ENCODE results near the gene CCDC27. TPM values are rescaled to one million over a fixed set of nuclear protein-coding genes. Genes with fewer than 3 reads are reported as not detected.

The CCDC27 gene
- total RNA-seq, 1 donor from 2014 or later = 0.08 TPM

DNA sequence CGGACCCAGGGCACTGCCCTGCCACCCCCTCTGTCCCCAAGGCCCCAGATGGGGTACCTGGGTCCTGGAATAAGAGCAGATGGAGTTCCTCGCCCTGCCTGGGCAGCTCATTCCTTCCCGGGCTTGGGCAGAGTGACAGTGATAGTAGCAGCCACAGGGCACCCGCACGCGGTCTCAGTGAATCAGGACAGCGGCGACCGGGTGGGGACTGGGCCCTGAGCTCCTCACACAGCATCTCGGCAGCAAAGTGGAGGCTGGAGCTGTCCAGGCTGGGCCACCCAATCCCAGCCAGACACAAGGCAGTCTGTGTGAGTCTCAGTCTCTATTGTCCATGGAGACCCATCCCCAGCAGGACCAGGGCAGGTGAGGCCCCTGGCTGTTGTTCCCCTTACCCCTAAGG lies 37.4 kb upstream of the CCDC27 start:
- no peaks in the 10 kb centered on the region for H3K9me3 ChIP-seq (replicated peaks)
- no peak for TF ChIP-seq CTCF (IDR thresholded peaks at IDR 0.05; ENCODE audit: borderline replicate concordance)
- H3K36me3 ChIP-seq = no peaks in the 10 kb centered on the region
- H3K4me1 ChIP-seq = peaks cover 45% of the 10 kb centered on the region
- DNase-seq = no peak
- peak overlapping the region; percentile 33 for H3K27ac ChIP-seq (replicated peaks)
- intact Hi-C loops (cut with micrococcal nuclease) = no loop called here
- H3K4me3 ChIP-seq = no peak overlapping the region
- H3K27me3 ChIP-seq (ENCODE audit: low read depth) = peaks cover 62% of the 10 kb centered on the region

DNA sequence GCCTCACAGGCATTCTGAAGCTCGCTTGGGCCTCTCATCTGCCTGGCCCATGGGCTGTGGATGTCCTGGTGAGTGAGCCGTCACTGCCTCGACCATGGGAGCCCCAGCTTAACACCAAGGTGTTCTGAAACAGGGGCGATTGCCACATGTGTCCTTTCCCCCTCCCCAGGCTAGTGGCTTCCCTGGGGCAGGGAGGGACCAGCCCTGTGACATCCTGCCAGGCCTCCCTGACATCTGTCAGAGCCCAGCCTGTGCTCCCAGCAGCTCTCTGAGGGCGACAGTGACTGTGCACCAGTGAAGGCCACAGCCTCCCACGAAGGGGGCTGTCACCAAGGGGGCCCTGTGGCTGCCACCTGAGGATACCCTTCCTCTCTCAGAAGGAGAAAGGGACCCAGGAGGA lies 35.9 kb upstream of the CCDC27 start:
- Histone ChIP-seq H3K4me3 (no peak overlapping the region), H3K27me3 (ENCODE audit: low read depth) (peaks cover 47% of the 10 kb centered on the region), H3K36me3 (no peaks in the 10 kb centered on the region), H3K27ac (replicated peaks) (no peak overlapping the region), H3K4me1 (peaks cover 54% of the 10 kb centered on the region), H3K9me3 (replicated peaks) (no peaks in the 10 kb centered on the region)
- intact Hi-C loops (cut with micrococcal nuclease) = no loop called here
- DNase-seq = no peak
- TF ChIP-seq CTCF (IDR thresholded peaks at IDR 0.05; ENCODE audit: borderline replicate concordance) = no peak

DNA sequence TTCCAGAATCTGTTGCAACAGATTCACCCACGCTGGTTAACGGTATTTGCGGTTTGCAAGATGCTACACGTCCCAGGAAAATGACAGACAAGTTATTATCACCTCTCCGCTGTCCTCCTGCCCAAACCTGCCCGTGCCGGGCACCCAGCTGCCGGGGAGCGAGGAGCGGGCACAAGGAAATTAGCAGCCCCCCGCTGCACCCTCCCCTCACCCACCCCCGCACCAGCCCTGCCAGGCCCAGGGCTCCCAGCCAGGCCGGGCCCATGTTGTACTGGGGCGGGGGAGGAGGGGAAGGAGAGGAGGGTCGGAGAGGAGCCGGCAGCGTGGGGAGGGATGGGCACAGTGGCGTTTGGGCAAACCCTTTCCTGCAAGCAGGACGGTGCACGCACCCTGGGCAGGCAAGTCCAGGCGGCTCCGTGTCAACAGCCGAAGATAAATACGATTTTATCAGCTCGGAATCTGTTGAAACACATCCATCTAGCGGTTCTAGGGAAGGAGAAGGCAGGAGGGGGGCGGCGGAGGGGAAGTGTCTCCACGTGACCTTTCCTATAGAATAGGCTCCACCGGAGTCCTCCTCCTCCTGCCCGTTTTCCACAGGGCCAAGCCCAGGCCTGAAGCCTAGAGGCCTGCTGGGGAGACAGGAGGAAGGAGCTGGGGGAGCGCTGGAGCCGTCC lies 35.1 kb upstream of the CCDC27 start:
- no peak for DNase-seq
- H3K27me3 ChIP-seq (ENCODE audit: low read depth) = peaks cover 39% of the 10 kb centered on the region
- no peaks in the 10 kb centered on the region for H3K9me3 ChIP-seq (replicated peaks)
- TF ChIP-seq CTCF (IDR thresholded peaks at IDR 0.05; ENCODE audit: borderline replicate concordance) = no peak
- no peaks in the 10 kb centered on the region for H3K36me3 ChIP-seq
- H3K27ac ChIP-seq (replicated peaks) = no peak overlapping the region
- peaks cover 54% of the 10 kb centered on the region for H3K4me1 ChIP-seq
- no peak overlapping the region for H3K4me3 ChIP-seq
- intact Hi-C loops (cut with micrococcal nuclease) = no loop called here

- Histone ChIP-seq H3K4me3 (no peak overlapping the region), H3K27ac (replicated peaks) (no peak overlapping the region), H3K27me3 (ENCODE audit: low read depth) (peaks cover 36% of the 10 kb centered on the region), H3K4me1 (peaks cover 49% of the 10 kb centered on the region), H3K36me3 (no peaks in the 10 kb centered on the region), H3K9me3 (replicated peaks) (no peaks in the 10 kb centered on the region)
- DNase-seq = no peak
- intact Hi-C loops (cut with micrococcal nuclease) = no loop called here
- TF ChIP-seq CTCF (IDR thresholded peaks at IDR 0.05; ENCODE audit: borderline replicate concordance) = no peak
Measured at GRCh38 chr1:3717715-3718601, 34.3 kb upstream of the CCDC27 start.

GRCh38 chr1:3718764-3719163 lies 33.5 kb upstream of the CCDC27 start:
- Histone ChIP-seq H3K27me3 (ENCODE audit: low read depth) (peaks cover 36% of the 10 kb centered on the region), H3K9me3 (replicated peaks) (no peaks in the 10 kb centered on the region), H3K27ac (replicated peaks) (no peak overlapping the region), H3K4me3 (no peak overlapping the region), H3K4me1 (peaks cover 41% of the 10 kb centered on the region), H3K36me3 (no peaks in the 10 kb centered on the region)
- DNase-seq = no peak
- TF ChIP-seq CTCF (IDR thresholded peaks at IDR 0.05; ENCODE audit: borderline replicate concordance) = no peak
- intact Hi-C loops (cut with micrococcal nuclease) = no loop called here

Data from left ventricle myocardium inferior (tissue), 1 donor.